ENCODE measurements around the gene TEAD4.

TEAD4 gene

DNA sequence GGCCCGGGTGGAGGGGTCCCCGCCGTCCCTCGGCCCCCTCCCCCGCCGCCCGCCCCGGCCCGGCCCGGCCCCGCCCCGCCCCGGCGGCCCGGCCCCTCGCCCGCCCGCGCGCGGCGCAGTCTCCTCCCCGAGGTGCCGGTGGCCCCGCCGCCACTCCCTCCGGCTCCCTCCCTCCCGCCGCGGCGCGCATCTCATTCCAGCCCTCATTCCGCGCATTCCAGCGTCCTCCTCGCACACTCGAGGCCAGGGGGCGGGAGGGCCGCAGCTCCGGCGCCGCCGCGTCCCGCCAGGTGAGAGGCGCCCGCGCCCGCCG lies at the start of gene TEAD4:
TEAD4 (plus strand) TSS at position 206 of the 313 bp plus-strand sequence.
- DNase-seq (ENCODE audit: low read depth in 2 of 2), result no peak

DNA sequence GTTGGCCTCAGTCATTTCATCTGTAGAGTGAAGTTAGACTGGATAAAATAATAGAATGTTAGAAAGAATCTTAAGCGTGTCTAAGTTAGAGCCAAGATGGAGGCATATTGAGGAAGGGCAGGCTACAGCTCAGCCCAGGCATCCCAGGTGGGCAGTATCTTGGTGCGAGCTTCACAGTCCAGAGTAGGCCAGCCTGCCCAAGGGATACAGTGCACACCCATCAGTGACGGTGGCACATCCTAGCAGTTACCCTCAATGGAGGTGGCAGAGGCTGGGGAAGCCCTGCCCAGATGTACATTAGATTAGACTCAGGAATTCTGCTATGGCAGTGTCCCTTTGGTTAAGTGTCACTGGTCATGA lies 47.0 kb upstream of the TEAD4 start:
- DNase-seq (ENCODE audit: low read depth in 2 of 2), result no peak

DNA sequence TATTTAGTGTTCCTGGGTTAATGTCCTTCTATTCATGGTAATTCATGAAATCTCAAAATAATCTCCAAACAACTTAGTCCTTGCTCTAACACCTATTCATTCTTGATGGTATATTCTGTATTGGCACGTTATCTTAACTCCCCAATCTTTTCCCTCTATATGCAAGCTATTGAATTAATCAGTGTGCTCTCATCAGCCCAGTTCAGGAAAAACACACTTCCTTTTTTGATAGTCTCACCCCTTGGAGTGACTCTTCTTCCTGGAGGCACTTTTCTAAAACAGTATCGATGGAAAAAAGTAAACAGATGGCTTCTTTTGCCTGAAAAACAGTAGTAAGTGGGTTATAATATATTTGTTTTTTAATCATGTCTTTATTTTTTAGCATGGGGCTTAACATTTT lies 39.9 kb upstream of the TEAD4 start:
- no peak for DNase-seq (ENCODE audit: low read depth in 2 of 2)

DNA sequence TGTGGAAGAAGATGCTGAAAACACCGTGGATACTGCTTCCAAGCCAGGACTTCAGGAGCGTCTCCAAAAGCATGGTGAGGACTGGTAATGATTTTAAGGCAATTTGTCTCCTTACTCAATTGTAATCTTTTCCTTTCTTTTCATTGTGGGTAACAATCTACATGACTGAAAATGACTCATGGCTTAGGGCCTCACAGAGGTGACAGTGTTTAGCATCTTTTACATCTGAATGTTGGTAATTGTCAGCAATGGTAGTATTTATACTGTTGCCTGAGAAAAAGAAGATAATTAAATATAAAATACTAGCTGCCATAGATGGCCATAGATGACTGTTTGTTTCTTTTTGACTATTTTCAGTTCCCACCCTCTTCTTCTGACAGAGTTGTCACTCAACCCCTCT lies 36.9 kb upstream of the TEAD4 start:
- DNase-seq (ENCODE audit: low read depth in 2 of 2), result no peak

DNA sequence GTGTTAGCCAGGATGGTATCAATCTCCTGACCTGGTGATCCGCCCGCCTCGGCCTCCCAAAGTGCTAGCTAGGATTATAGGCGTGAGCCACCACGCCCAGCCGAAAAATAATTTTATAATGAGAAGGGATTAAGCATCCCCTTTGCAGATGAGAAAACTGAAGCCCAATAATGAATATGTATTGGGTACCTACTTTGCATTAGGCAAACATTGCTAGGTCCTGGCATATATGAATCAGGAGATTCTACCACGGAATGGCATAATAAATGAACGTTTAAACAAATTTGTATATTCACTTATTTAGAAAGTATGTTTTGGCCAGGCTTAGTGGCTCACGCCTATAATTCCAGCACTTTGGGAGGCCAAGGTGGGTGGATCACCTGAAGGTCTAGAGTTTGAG lies 36.1 kb upstream of the TEAD4 start:
- no peak for DNase-seq (ENCODE audit: low read depth in 2 of 2)

DNA sequence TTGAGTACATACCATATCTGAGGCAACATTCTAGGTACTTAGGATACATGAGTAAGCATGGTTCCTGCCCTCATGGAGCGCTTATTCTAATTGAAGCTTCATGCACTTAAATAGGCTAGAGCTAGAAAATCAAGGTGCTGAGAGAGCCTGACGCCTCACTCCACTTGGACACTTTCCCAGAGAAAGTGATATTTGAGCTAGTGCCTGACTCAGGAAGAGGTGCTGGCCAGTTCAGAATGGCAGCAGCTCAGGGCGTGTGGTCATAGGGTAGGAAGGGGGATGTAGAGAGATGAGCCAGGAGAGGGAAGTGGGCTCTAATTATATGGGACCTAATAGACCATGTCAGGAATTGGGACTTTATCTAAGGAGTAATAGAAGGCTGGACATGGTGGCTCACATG lies 35.2 kb upstream of the TEAD4 start:
- no peak for DNase-seq (ENCODE audit: low read depth in 2 of 2)

DNA sequence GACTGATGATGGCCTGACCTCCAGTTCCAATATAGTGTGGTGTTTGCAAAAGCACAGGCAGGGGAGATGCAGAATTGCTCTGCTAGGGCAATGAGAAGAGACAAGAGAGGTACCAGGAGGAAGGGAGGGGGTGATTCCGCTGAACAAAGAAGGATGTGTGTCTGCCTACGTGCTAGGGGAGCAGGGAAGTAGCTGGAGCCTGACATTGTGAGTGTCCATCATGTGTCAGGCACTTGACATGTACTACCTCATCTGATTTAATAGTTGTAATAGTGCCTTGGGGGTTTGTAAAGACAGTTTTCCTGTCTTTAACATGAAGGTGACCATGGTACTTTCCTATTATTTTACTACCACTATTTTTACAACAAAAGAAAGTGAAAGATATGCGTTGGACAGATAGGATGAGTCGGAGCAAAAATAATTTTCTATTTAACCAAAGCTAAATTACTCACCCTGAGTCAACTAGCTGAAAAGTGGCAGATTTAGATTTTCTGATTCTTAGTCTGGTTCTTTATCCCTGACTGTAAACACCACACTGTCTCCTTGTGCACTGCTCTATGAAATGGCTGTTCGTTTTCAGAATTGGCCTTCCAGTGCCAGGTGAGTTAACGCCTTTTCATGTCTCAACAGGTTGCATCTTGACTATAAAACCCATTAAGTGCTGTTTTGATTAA lies 33.7 kb upstream of the TEAD4 start:
- DNase-seq (ENCODE audit: low read depth in 2 of 2), result no peak

DNA sequence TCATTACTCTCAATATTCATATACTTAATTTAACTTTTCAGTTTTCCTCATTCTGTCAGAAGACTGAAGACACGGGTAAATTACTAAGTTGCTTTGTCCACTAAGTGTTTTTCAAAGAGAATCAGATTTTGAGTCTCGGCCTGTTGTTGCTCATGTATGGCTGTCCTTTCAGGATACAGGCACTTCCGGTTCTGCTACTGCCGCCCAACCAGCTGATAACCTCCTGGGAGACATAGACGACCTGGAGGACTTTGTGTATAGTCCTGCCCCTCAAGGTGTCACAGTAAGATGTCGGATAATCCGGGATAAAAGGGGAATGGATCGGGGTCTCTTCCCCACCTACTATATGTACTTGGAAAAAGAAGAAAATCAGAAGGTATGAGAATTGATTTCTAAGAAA lies 28.3 kb upstream of the TEAD4 start:
- DNase-seq (ENCODE audit: low read depth in 2 of 2), result no peak

DNA sequence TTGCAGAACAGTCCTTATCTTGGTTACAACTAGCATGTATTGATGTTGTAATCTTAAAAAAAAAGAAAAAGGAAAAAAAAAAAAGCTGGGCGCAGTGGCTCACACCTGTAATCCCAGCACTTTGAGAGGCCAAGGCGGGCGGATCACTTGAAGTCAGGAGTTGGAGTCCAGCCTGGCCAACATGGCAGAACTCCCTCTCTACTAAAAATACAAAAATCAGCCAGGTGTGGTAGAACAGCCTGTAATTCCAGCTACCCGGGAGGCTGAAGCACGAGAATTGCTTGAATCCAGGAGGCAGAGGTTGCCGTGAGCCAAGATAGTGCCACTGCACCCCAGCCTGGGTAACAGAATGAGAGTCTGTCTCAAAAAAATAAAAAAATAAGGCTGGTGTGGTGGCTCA lies 25.6 kb upstream of the TEAD4 start:
- no peak for DNase-seq (ENCODE audit: low read depth in 2 of 2)

DNA sequence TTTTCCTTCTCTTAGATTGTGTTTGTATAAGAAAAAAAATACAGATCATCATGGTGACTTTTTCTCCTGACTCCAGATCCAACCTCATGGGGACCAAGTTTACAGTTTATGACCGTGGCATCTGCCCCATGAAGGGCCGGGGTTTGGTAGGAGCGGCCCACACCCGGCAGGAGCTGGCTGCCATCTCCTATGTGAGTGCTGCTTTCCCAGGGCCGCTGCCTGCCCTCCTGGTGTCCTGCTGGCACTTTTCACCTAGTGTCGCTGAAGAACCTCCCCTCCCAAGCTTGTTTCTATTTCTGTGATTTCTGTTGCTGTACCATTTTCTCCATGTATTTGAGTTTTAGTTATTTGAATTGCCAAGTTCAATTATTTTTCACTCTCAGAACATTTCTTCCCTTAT lies 24.8 kb upstream of the TEAD4 start:
- DNase-seq (ENCODE audit: low read depth in 2 of 2), result no peak

DNA sequence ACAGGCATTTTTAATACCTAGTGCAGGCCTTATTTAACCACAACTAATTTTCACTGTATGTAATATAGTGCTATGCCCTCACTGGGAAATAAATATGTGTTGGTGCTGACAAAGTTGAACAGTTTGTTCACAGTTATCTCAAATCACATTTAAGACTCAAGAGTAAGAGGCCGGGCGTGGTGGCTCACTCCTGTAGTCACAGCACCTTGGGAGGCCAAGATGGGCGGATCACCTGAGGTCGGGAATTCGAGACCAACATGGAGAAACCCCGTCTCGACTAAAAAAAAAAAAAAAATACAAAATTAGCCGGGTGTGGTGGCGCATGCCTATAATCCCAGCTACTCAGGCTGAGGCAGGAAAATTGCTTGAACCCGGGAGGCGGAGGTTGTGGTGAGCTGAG lies 22.9 kb upstream of the TEAD4 start:
- DNase-seq (ENCODE audit: low read depth in 2 of 2), result no peak

DNA sequence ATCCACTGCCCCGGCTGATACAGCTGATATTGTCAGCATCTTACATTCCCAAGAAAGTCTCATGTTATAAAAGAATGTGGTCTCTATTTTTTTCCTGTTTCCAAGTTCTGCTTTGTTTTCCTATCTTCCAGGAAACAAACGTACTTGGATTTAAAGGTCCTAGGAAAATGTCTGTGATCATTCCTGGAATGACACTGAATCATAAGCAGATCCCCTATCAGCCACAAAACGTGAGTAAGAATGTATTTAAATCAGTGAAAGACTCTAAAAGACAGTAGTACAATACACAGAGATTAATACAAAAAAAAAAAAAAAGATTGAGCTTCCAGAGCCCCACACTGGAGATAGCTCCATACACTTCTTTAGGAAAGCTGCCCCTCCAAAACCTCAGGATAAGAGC lies 21.7 kb upstream of the TEAD4 start:
- no peak for DNase-seq (ENCODE audit: low read depth in 2 of 2)

DNA sequence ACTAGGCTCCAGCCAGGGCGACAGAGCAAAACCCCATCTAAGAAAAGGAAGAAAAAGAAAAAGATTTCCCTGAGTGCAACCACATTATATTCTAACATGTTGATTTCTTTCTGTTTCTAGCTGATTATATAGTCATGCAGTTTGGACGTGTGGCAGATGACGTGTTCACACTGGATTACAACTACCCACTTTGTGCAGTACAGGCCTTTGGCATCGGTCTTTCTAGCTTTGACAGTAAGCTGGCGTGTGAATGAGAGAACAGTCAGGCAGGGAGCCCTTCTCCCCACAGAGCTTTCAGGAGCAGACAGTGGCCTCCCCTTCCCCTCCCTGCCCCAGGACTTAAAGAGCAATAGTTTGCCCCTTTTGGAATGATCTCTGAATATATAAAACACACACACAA lies 20.0 kb upstream of the TEAD4 start:
- DNase-seq (ENCODE audit: low read depth in 2 of 2), result no peak

DNA sequence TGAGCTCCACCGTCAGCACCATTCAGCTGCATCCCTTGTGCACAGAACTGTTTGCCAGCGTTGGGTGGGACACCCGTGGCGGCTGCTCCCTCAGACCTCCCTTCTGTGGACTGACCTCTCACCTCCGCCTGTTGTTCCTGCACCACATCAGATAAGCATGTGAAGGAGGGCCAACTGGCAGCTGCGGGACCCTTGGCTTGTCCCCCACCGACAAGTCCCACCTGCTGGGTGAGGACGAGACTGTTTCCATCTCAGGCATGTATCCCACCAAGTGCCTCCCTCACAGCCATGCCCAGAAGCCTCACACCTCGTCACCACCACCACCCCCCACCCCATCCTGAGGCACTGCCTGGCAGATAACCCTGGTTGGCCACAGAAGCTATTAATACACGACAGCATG lies 18.6 kb upstream of the TEAD4 start:
- DNase-seq (ENCODE audit: low read depth in 2 of 2), result no peak

DNA sequence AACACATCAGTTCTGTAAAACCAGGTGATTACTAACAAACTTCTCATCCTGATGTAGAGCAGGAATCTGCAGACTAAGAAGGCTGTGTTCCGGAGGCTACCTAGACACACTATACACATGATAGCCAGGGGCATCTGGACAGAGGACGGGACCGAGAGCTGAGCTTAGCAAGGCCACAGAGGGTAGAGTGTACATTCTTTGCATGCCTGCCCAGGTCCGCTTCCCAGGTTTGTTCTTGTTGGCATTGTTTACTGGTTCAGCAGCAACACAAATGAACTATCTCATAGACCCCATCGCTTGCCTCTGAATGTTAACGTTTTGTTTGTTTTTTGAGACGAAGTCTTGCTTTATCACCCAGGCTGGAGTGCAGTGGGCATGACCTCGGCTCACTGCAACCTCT lies 17.7 kb upstream of the TEAD4 start:
- no peak for DNase-seq (ENCODE audit: low read depth in 2 of 2)

DNA sequence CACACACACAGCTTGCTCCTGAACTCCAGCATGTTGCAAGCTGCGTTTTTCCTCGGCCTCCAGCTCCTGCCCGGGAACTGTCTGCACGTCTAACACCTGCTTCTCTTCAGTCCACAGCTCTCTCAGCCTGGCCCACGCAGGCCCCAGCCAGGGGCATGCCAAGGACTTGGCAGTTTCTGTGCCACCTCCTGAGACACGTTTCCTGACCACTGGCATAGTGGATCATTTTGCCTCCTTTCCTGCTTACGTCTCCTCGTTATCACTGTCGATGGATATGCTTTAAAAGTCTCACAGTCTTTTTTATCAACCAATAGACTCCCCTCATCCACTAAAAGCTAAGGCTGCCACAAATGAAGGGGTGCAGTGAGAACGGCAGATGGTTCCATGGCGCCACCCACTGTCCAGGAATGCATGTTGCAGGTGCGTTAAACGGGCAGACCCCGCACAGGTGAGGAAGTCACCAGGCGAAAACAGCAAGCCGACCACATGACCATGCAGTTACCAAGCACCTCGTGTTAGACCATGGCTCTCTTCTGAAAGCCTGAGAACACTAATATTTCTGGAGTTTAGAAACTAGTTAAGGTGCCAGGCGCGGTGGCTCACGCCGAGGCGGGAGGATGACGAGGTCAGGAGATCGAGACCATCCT lies 14.7 kb upstream of the TEAD4 start:
- DNase-seq (ENCODE audit: low read depth in 2 of 2), result peak; percentile 30 to 58

DNA sequence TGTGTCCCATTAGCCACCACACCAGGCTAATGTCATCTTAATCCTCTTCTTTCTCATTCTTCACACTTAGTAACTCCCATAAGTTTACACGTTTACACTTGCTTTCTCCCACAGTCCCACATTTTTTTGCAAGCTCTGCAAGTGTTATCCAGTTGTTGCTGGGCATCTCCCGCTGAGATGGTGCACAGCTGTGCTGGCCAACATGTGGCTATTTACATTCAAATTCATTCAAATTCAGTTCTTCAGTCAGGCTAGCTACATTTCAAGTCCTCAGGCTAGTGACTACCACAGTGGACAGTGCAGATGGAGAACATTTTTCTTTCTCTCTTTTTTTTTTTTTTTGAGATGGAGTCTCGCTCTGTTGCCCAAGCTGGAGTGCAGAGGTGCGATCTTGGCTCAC lies 9.8 kb upstream of the TEAD4 start:
- DNase-seq (ENCODE audit: low read depth in 2 of 2), result no peak

DNA sequence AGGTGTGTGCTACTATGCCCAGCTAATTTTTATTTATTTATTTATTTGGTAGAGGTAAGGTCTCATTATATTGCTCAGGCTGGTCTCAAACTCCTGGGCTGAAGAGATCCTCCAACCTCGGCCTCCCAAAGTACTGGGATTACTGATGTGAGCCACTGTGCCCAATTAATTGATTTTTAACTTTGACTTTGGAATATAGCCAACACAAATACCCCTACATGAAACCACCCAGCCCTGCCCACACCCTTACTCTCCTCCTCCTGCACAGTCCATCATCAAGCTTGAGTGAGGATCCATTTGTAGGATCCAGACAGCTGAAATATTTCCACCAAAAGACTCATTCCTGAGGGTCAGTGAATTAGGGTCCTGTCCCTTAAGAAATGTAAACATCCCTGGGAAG lies 3.3 kb upstream of the TEAD4 start:
- no peak for DNase-seq (ENCODE audit: low read depth in 2 of 2)

DNA sequence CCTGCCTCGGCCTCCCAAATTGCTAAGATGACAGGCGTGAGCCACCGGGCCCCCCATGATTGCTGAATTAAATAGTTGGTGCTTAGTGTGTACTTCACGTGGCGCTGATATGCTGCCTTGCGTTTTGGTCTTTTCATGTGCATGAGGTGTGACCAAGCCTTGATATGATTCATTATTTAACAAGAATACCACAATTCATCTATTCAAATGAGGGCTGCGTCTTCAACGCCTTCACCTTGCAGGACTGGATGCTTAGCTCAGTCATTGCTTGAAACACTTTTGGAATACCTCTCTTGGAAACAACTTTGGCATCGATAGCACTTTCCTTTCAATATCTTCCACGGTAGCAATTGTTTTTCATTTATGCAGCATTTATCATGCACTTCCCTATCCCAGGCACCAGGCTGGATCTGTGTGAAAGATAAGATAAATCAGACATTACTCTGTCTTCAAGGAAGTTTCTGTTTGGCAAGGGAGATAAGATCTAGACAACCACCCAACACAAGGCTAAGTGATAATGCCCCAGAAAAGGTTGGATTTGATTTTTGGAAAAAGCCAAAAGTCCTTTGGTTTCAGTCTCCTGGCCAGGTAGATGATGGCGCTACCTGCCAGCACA lies 1.3 kb upstream of the TEAD4 start:
- no peak for DNase-seq (ENCODE audit: low read depth in 2 of 2)

DNA sequence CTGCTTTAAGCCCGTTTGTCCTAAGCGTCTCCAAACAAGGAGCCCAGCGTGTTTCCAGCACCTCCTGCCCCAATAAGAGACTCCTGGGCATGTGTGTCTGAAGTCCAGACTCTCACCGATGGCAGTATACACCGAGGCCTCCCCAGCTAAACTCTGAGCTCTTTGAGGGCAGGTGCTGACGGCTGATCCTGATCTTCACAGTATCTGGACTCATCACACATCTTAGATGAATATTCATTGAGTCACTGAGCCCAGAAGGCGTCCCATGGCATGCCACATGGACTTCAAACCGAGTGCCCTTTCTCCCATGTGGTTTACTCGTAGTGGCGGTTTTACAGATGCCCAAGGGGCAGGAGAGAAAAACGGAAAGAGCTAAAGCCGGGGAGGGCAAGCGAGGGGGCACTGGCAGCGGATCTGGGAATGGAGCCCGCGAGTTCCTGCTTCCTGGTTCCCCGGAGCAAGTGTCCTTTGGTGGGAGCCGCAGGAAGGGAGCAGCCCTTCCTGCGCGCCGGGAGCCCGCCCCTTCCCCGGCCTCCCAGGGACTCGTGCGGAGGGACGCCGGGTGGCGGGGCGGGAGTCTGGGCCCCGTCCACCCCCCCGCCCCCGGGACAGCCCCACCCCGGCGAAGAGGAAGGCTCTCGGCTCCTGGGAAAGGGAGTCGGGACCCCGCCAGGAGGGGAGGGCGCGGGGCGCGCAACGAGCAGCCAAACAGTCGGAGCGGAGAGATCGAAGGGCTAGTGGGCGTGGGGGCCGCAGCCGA lies 585 bp upstream of the TEAD4 start:
- DNase-seq (ENCODE audit: low read depth in 2 of 2), result no peak

DNA sequence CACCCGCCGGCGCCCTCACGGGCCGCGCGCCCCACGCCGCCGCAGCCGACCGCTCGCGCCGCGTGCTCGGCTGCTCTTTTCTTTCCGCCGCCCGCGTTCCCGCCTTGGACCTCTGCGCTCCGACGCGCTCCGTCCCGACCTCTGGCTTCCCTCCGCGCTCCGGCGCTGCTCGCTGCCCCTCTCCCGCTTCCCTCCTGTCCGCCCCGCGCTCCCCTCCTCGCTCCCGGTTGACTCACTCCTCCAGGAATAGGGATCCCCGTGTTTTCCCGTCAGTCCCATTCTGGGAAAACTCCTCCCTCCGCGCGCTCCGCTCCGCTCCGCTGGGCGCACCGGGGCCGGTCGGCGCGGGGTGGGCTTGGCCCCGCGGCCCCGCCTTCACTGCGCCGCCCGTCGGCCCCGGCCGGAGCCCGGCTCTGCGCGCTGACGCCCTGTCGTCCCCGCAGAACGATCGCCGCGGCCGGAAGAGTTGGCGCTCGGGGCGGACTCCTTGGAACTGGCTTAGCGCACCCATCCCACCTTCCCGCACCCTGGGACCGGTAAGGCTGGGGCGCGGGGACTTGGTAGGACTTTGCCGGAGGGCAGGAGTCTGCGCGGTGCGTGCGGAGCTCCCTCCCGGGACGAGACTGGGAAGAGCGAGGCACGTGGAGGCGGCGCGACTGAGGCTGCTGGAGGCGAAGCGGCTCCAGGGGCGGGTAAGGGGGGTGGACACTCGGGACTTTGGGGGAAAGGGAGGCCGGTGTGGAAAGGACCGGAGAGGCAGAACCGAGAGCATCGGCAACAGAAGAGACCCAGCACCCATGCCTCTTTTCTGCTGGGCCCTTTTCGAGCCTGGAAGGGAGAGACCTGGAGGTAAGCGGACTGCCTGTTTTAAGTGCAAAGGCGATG lies 550 bp downstream of the TEAD4 start:
- peak in 1 of 2 donors; percentile 12 for DNase-seq (ENCODE audit: low read depth in 2 of 2)

DNA sequence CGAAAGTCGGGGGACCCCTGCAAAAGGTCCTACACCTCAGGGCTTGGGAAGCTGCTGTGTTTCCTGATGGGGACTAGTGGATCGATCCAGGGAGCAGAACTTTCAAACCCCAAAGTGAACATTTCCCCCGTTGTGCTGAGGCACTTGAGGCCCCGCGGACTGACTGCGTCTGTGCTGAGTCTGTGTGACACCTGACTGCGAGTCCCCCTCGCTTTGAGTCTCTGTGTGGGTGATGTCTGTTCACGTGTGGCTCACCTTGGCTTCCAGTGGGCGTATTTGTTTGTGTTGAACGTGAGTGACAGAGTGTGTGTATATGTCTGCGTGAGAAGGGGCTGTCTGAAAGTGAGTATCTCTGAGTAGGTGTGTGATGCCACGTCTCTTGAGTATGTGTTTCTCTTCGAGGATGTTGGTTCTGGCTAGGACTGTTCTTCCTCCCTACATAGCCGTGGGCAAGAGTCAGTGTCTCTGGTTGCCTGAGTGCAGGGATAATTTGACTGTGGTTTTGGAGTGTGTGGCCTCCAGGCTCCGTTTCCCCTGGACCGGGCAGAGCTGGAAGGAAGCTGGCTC lies 1.3 kb downstream of the TEAD4 start:
- no peak for DNase-seq (ENCODE audit: low read depth in 2 of 2)

All from stimulated activated CD4-positive, alpha-beta T cell treated with anti-CD3 and anti-CD28 coated beads, Interleukin-4, amount 100 ng/mL, for 48 hours (primary cell).